Common myeloid progenitor, CD34-positive (primary cell): Measurements from ENCODE around the gene GLRX5.

Experiments
- CTCF ChIA-PET: fragments of 350-600 bp; sonication (Branson Sonifier 250); formaldehyde crosslinking; loops from one replicate; lab custom pipeline; 2021; ENCODE audit warnings: antibody characterized with exemption; lab: Charles Lee
- POLR2A ChIA-PET: fragments of 350-600 bp; sonication (Branson Sonifier 250); formaldehyde crosslinking; loops from one replicate; lab custom pipeline; 2021; ENCODE audit warnings: antibody characterized with exemption; lab: Charles Lee
- DNase-seq, 3 donors: peaks; one replicate each; pipeline versions ENCODE4 v3.0.0 to v3.0.0-alpha.2; 2013
- H3K27ac ChIP-seq, 2 experiments: 1 replicate in 1 of 2; 2 replicates in 1 of 2; pipeline ENCODE4 v1.7.0; 2013; ENCODE audit warnings: inconsistent platforms in 2 of 2, low read length in 2 of 2, mild to moderate bottlenecking in 2 of 2, low read depth in 1 of 2, moderate library complexity in 1 of 2; ENCODE audit not compliant: severe bottlenecking in 2 of 2, insufficient read depth in 1 of 2, poor library complexity in 1 of 2
- H3K27me3 ChIP-seq, 5 experiments: replicated peaks in 2 of 5; 1 replicate in 3 of 5; 2 replicates in 2 of 5; pipeline versions ENCODE4 v1.6.1 to v1.7.0; 2013; ENCODE audit warnings: low read length in 4 of 5, mild to moderate bottlenecking in 2 of 5, moderate library complexity in 2 of 5, inconsistent platforms in 1 of 5; ENCODE audit not compliant: insufficient read depth in 5 of 5, control insufficient read depth in 4 of 5
- H3K36me3 ChIP-seq, 4 experiments: 1 replicate in 2 of 4; 2 replicates in 2 of 4; pipeline versions ENCODE4 v1.6.1 to v1.7.0; 2013; ENCODE audit warnings: low read length in 3 of 4, control low read depth in 1 of 4, mild to moderate bottlenecking in 1 of 4; ENCODE audit not compliant: control insufficient read depth in 4 of 4, insufficient read depth in 4 of 4
- H3K4me1 ChIP-seq, 4 experiments: 1 replicate in 3 of 4; 2 replicates in 1 of 4; pipeline versions ENCODE4 v1.6.1 to v1.7.1; 2013; ENCODE audit warnings: low read length in 3 of 4, mild to moderate bottlenecking in 3 of 4, control low read depth in 1 of 4, inconsistent platforms in 1 of 4, moderate library complexity in 1 of 4; ENCODE audit not compliant: control insufficient read depth in 4 of 4, insufficient read depth in 4 of 4; ENCODE audit errors: control extremely low read depth in 1 of 4
- H3K4me3 ChIP-seq, 7 experiments: 1 replicate in 4 of 7; 2 replicates in 3 of 7; pipeline versions ENCODE4 v1.5.1 to v1.7.0; 2013; ENCODE audit warnings: mild to moderate bottlenecking in 7 of 7, low read length in 6 of 7, moderate library complexity in 6 of 7, inconsistent platforms in 2 of 7, low read depth in 2 of 7, control low read depth in 1 of 7; ENCODE audit not compliant: insufficient read depth in 4 of 7, control insufficient read depth in 1 of 7; ENCODE audit errors: extremely low read depth in 1 of 7
- H3K9me3 ChIP-seq, 5 experiments: 1 replicate in 4 of 5; 2 replicates in 1 of 5; pipeline versions ENCODE4 v1.6.1 to v1.7.1; 2013; ENCODE audit warnings: low read length in 4 of 5, mild to moderate bottlenecking in 2 of 5, inconsistent platforms in 1 of 5, low read depth in 1 of 5, moderate library complexity in 1 of 5; ENCODE audit not compliant: control insufficient read depth in 4 of 5, insufficient read depth in 2 of 5; ENCODE audit errors: control extremely low read depth in 1 of 5
- WGBS: methylation state at CpG from one replicate; pipeline ENCODE4 v1.1.5; 2013; ENCODE audit not compliant: insufficient coverage; 5-methylcytosine and 5-hydroxymethylcytosine counted together

Gene GLRX5

DNA sequence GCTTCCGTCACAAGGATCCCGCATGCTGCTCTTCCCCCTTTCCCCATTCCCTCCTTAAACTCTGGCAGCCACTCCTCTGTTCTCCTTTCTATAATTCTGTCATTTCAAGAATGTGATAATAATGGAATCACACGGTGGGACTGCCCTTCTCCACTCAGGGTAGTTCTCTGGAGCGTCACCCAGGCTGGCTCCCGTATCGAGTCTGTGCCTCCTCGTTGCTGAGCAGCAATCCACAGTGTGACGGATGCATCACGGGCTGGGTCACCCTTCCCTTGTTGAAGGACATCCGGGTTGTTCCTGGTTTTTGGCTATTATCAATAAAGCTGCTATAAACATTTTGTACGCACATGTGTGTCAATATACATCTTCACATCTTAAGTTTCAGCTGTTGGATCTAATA, 12.7 kb upstream of the GLRX5 start:
- no peaks in the 10 kb centered on the region for H3K36me3 ChIP-seq
- DNase-seq = no peak
- no peaks in the 10 kb centered on the region for H3K9me3 ChIP-seq
- WGBS = 98% methylated on average over 11 of the region's 11 CpGs
- CTCF ChIA-PET = interaction anchor here (0.6 to 14.8 kb wide), 4 partner anchors 11 to 116 kb away, joined by 3 to 259 read pairs (median 6); no protein-coding TSS in a partner anchor
- POLR2A ChIA-PET = no interaction called here
- H3K4me3 ChIP-seq = no peak overlapping the region
- H3K27me3 ChIP-seq = no peaks in the 10 kb centered on the region
- H3K27ac ChIP-seq = no peak overlapping the region
- peaks cover 35 to 90% (median 68%) of the 10 kb centered on the region in 4 experiments for H3K4me1 ChIP-seq

DNA sequence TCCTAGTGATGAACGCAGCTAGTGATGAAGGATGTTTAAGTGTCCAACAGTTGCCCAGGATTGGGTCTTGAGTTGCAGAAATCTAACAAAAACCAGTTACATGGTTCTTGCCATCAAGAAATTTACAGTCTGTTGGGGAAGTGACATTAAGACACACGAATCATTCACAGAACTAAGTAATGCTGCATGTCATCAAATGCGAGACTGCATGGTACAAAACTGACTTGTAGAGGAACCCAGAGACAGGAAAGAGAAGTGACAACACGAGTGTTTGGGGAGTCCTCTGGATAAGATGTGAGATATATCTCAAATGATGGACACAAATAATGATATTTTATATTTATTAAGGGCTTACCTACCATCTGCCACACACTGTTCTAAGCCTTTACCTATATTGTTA, 12.3 kb upstream of the GLRX5 start:
- Histone ChIP-seq H3K4me3 (no peak overlapping the region), H3K9me3 (no peaks in the 10 kb centered on the region), H3K27ac (no peak overlapping the region), H3K27me3 (no peaks in the 10 kb centered on the region), H3K36me3 (no peaks in the 10 kb centered on the region), H3K4me1 (peaks cover 35 to 90% (median 66%) of the 10 kb centered on the region in 4 experiments)
- ChIA-PET CTCF (interaction anchor here (0.6 to 14.8 kb wide), 5 partner anchors 11 to 117 kb away, joined by 3 to 259 read pairs (median 3); no protein-coding TSS in a partner anchor), POLR2A (no interaction called here)
- WGBS = 83% methylated on average over 2 of the region's 4 CpGs
- DNase-seq = no peak

DNA sequence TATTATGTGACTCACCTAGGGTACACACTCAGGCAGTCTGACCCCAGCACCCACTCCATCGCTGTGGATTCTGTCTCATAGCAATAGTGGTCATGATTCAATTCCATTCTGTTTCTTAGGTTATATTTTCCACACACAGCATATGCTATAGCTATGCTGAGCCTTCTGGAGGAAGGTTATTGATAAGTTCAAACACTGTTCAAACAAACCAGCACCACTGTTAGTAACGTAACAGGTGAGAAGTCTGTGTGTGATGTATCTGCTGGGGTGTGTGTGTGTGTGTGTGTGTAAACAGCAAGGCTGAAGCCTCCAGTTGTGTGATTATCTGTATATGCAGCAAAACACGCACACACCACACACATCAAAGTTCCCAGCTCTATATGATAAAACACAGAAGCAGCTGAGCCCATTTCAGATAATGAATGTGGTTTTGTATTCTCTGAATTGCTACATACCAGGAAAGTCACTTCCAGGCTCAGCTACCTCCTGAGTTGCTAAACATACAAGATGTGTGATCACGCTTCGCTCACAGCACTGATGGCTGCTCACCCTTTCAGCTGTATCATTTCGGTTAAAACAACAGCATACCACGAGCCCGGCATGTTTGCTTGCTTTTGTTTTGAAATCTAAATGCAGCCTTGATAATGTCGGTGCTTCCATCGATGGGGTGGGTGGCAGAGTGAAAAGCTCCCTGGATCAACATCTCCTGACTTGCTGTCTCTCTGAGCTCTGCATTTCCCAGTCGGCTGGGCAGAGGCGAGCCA, 11.6 kb upstream of the GLRX5 start:
- ChIA-PET POLR2A (no interaction called here), CTCF (interaction anchor here (0.6 to 14.8 kb wide), 5 partner anchors 10 to 118 kb away, joined by 3 to 259 read pairs (median 3); no protein-coding TSS in a partner anchor)
- H3K4me3 ChIP-seq = peak overlapping the region in 1 of 7 experiments; percentile 48
- DNase-seq = peak in 1 of 3 donors; percentile 45
- no peaks in the 10 kb centered on the region for H3K36me3 ChIP-seq
- no peaks in the 10 kb centered on the region for H3K9me3 ChIP-seq
- peaks cover 34 to 83% (median 60%) of the 10 kb centered on the region in 4 experiments for H3K4me1 ChIP-seq
- H3K27me3 ChIP-seq = no peaks in the 10 kb centered on the region
- WGBS = 63% methylated on average over 9 of the region's 12 CpGs
- H3K27ac ChIP-seq = no peak overlapping the region

DNA sequence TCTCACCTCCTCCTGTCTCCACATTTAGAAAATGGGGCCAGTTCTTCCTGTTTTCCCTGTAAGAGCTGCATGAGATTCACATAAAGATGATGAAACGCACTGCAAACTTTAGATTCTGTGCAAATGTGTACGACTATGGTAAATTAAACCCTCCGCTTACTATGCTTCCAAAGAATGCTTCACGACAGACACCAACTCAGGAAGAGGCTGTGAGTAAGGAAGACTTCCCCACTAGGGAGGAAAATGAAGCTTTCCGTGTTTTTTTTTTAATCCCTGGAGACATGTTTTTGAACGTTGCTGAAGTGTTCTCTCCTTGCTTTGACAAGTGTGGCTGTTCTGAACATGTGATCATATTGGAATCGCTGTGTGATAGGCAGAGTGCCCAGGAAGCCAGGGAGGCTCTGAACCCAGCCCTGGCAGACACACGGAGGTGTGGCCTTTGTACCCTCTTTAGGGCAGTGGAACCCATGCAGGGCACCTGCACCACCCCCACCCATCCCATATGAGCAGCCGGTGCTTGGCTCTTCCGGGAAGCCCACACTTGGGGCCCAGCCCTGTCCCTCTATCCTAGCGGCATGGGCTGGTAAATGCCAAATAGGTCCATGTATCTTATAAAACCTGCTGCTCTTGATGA, 10.9 kb upstream of the GLRX5 start:
- ChIA-PET CTCF (interaction anchor here (1.1 to 14.8 kb wide), 5 partner anchors 9 to 76 kb away, joined by 3 to 259 read pairs (median 9); partner anchors contain the start of gene SYNE3), POLR2A (no interaction called here)
- Histone ChIP-seq H3K9me3 (no peaks in the 10 kb centered on the region), H3K4me3 (peak overlapping the region in 1 of 7 experiments; percentile 48), H3K4me1 (peaks cover 27 to 76% (median 53%) of the 10 kb centered on the region in 4 experiments), H3K36me3 (no peaks in the 10 kb centered on the region), H3K27me3 (no peaks in the 10 kb centered on the region), H3K27ac (no peak overlapping the region)
- DNase-seq = no peak
- WGBS = 66% methylated on average over 10 of the region's 11 CpGs

DNA sequence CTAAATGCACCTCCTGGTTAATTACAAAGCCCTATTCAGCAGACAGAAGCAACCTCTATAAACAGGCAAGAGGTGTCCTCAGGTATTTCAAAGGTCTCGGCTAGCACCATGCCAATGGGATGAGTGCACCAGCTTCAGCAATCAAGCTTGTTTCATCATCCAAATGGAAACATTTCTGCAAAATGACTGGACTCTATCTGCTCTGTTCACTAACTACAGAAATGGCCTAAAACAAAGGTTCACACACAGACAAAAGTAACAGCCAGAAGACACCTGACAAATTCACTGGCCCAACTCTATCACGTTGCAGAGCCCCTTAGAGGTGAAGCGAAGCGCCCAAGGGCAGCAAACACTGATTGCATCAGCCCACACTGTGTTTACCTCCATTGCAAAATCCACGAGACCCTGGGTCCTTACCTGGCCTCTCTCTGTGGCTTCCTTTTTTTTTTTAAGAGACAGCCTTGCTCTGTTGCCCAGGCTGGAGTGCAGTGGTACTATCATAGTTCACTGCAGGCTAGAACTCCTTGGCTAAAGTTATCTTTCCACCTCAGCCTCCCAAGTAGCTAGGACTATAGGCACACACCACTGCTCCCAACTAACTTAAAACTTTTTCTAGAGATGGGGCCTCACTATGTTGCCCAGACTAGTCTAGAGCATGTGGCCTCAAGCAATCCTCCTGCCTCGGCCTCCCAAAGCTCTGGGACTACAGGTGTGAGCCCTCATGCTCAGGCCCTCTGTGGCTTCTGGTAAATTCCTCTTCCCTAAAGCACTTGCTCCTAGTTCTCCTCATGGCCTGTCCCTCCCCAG, 9.9 kb upstream of the GLRX5 start:
- H3K36me3 ChIP-seq = peaks cover 0 to 7% (median under 1%) of the 10 kb centered on the region in 4 experiments
- POLR2A ChIA-PET = no interaction called here
- no peaks in the 10 kb centered on the region for H3K9me3 ChIP-seq
- DNase-seq = no peak
- whole genome bisulfite sequencing = 79% methylated on average over 6 of the region's 6 CpGs
- CTCF ChIA-PET = interaction anchor here (0.7 to 14.8 kb wide), 5 partner anchors 10 to 86 kb away, joined by 3 to 259 read pairs (median 5); partner anchors contain the start of genes GLRX5 and SYNE3
- H3K27ac ChIP-seq = no peak overlapping the region
- peaks cover 20 to 66% (median 44%) of the 10 kb centered on the region in 4 experiments for H3K4me1 ChIP-seq
- H3K4me3 ChIP-seq = no peak overlapping the region
- no peaks in the 10 kb centered on the region for H3K27me3 ChIP-seq

DNA sequence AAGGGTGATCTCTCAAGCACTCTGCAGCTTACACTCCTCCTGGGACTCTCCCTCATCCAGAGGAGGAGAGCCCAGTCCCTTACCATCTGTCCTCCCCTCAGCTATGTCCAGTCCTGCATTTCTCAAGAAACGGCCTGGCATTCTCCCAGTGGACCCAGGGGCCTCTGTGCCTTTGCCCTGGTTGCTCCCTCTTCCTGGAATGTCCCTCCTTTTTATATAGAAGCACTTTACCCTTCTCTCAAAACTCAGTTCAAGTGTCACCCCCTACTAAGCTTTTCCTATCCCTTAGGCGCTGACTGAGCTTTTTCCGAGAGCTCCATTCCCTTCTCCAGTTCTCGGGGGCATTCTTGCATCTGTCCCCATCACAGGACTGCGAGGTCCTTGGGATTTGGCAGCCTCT, 8.9 kb upstream of the GLRX5 start:
- Histone ChIP-seq H3K27ac (no peak overlapping the region), H3K9me3 (no peaks in the 10 kb centered on the region), H3K4me3 (no peak overlapping the region), H3K36me3 (peaks cover 0 to 15% (median 6%) of the 10 kb centered on the region in 4 experiments), H3K27me3 (no peaks in the 10 kb centered on the region), H3K4me1 (peaks cover 13 to 58% (median 37%) of the 10 kb centered on the region in 4 experiments)
- no peak for DNase-seq
- whole genome bisulfite sequencing = 95% methylated on average over 4 of the region's 5 CpGs
- POLR2A ChIA-PET = no interaction called here
- CTCF ChIA-PET = interaction anchor here (0.7 to 14.8 kb wide), 10 partner anchors 7 to 88 kb away, joined by 3 to 259 read pairs (median 10); partner anchors contain the start of genes GLRX5 and SYNE3
